Astrocyte (in vitro differentiated cells and primary cell): ENCODE data around the gene NLGN2. TPM values are rescaled to one million over a fixed set of nuclear protein-coding genes. Genes with fewer than 3 reads are reported as not detected.
A peak's percentile ranks its signal among the peaks of the same experiment; 100 is the strongest.

ENCODE experiments used
- DNase-seq: peaks from one replicate; pipeline ENCODE4 v3.0.0-alpha.2; 2010; ENCODE audit warnings: low read depth
- FAIRE-seq: peaks from 2 replicates; lab custom pipeline; 2011; peaks lifted over from hg19 to GRCh38; lab: Jason Lieb, UNC
- H2AFZ ChIP-seq: 2 replicates; pipeline ENCODE4 v1.6.0; 2012; ENCODE audit warnings: low read depth, low read length, inconsistent platforms
- H3K27ac ChIP-seq: 2 replicates; pipeline ENCODE4 v1.5.1; 2011; ENCODE audit warnings: low read depth, low read length, inconsistent platforms
- H3K27me3 ChIP-seq: 2 replicates; pipeline ENCODE4 v1.6.0; 2011; ENCODE audit warnings: low read length, inconsistent platforms; ENCODE audit not compliant: insufficient read depth
- H3K36me3 ChIP-seq: 2 replicates; pipeline ENCODE4 v1.5.1; 2011; ENCODE audit warnings: low read length, inconsistent platforms; ENCODE audit not compliant: insufficient read depth
- H3K4me1 ChIP-seq: 2 replicates; pipeline ENCODE4 v1.5.1; 2011; ENCODE audit warnings: low read length, inconsistent platforms; ENCODE audit not compliant: insufficient read depth
- H3K4me2 ChIP-seq: 2 replicates; pipeline ENCODE4 v1.6.0; 2012; ENCODE audit warnings: low read length, inconsistent platforms
- H3K4me3 ChIP-seq: 2 replicates; pipeline ENCODE4 v1.5.1; 2011; ENCODE audit warnings: low read depth, mild to moderate bottlenecking, low read length, inconsistent platforms; ENCODE audit not compliant: insufficient read depth
- H3K79me2 ChIP-seq: 2 replicates; pipeline ENCODE4 v1.6.0; 2012; ENCODE audit warnings: mild to moderate bottlenecking, low read length, inconsistent platforms; ENCODE audit not compliant: insufficient read depth
- H3K9ac ChIP-seq: 2 replicates; pipeline ENCODE4 v1.6.0; 2012; ENCODE audit warnings: mild to moderate bottlenecking, low read length, inconsistent platforms
- H3K9me3 ChIP-seq: 2 replicates; pipeline ENCODE4 v1.5.1; 2012; ENCODE audit warnings: low read depth, mild to moderate bottlenecking, low read length, inconsistent platforms; ENCODE audit not compliant: insufficient read depth
- H4K20me1 ChIP-seq: 2 replicates; pipeline ENCODE4 v1.6.0; 2012; ENCODE audit warnings: low read length, inconsistent platforms; ENCODE audit not compliant: insufficient read depth
- H3K27ac Mint-ChIP-seq: one replicate; pipeline ENCODE4 v1.8.0; 2021; ENCODE audit warnings: mild to moderate bottlenecking, mixed read lengths; ENCODE audit not compliant: unreplicated experiment
- H3K27me3 Mint-ChIP-seq: one replicate; pipeline ENCODE4 v1.8.0; 2021; ENCODE audit warnings: low read depth, mixed read lengths; ENCODE audit not compliant: unreplicated experiment
- H3K36me3 Mint-ChIP-seq: one replicate; pipeline ENCODE4 v1.8.0; 2021; ENCODE audit warnings: low read depth, mixed read lengths; ENCODE audit not compliant: unreplicated experiment
- H3K4me1 Mint-ChIP-seq: one replicate; pipeline ENCODE4 v1.8.0; 2021; ENCODE audit warnings: low read depth, mixed read lengths; ENCODE audit not compliant: unreplicated experiment
- H3K4me3 Mint-ChIP-seq: one replicate; pipeline ENCODE4 v1.8.0; 2021; ENCODE audit warnings: mild to moderate bottlenecking, moderate library complexity, mixed read lengths; ENCODE audit not compliant: unreplicated experiment
- H3K9me3 Mint-ChIP-seq: one replicate; pipeline ENCODE4 v1.8.0; 2021; ENCODE audit warnings: mild to moderate bottlenecking, mixed read lengths; ENCODE audit not compliant: unreplicated experiment
- CTCF ChIP-seq: IDR thresholded peaks from 2 replicates; pipeline ENCODE4 v1.5.1; 2011; ENCODE audit warnings: low read depth, mild to moderate bottlenecking, inconsistent platforms, low read length, moderate library complexity; ENCODE audit not compliant: insufficient read depth
- EZH2 ChIP-seq: IDR thresholded peaks from 2 replicates; pipeline ENCODE4 v1.6.1; 2012; ENCODE audit warnings: mild to moderate bottlenecking, low read length, inconsistent platforms; ENCODE audit not compliant: insufficient read depth
- total RNA-seq: library from RNA; stranded (reverse); gene quantifications from 2 replicates; pipeline ENCODE4 v1.2.1, GENCODE V29; 2021

The NLGN2 gene
- total RNA-seq, 1 donor from 2014 or later, result 77.3 TPM

- Mint-ChIP-seq H3K36me3 (peaks cover 14% of the 10 kb centered on the region), H3K4me3 (peak overlapping the region; percentile 20), H3K9me3 (no peaks in the 10 kb centered on the region), H3K27ac (no peak overlapping the region), H3K27me3 (no peaks in the 10 kb centered on the region), H3K4me1 (peaks cover 9% of the 10 kb centered on the region)
- H3K79me2 ChIP-seq, result peaks cover 36% of the 10 kb centered on the region
- peaks cover 41% of the 10 kb centered on the region for H4K20me1 ChIP-seq
- TF ChIP-seq EZH2, result no peak
- TF ChIP-seq CTCF, result no peak
- H3K36me3 ChIP-seq, result peaks cover 3% of the 10 kb centered on the region
- no peak overlapping the region for H3K4me2 ChIP-seq
- no peak overlapping the region for H2AFZ ChIP-seq
- H3K9ac ChIP-seq, result no peak overlapping the region
- no peaks in the 10 kb centered on the region for H3K9me3 ChIP-seq
- H3K27me3 ChIP-seq, result no peaks in the 10 kb centered on the region
- DNase-seq, result no peak
- peaks cover 7% of the 10 kb centered on the region for H3K4me1 ChIP-seq
- FAIRE-seq, result no peak
- no peak overlapping the region for H3K4me3 ChIP-seq
- no peak overlapping the region for H3K27ac ChIP-seq
These were observed 58.1 kb downstream of the NLGN2 start for GRCh38 chr17:7465597-7466275.

- peaks cover 3% of the 10 kb centered on the region for H3K36me3 ChIP-seq
- DNase-seq (no peak), FAIRE-seq (no peak)
- peaks cover 41% of the 10 kb centered on the region for H3K79me2 ChIP-seq
- H3K27me3 ChIP-seq, result no peaks in the 10 kb centered on the region
- Mint-ChIP-seq H3K27ac (no peak overlapping the region), H3K4me1 (peaks cover 9% of the 10 kb centered on the region), H3K4me3 (no peak overlapping the region), H3K36me3 (peaks cover 13% of the 10 kb centered on the region), H3K27me3 (no peaks in the 10 kb centered on the region), H3K9me3 (no peaks in the 10 kb centered on the region)
- no peak overlapping the region for H3K27ac ChIP-seq
- H3K4me3 ChIP-seq, result no peak overlapping the region
- peaks cover 7% of the 10 kb centered on the region for H3K4me1 ChIP-seq
- no peak overlapping the region for H3K4me2 ChIP-seq
- no peaks in the 10 kb centered on the region for H3K9me3 ChIP-seq
- H4K20me1 ChIP-seq, result peaks cover 44% of the 10 kb centered on the region
- H2AFZ ChIP-seq, result no peak overlapping the region
- TF ChIP-seq CTCF, result no peak
- no peak for TF ChIP-seq EZH2
- H3K9ac ChIP-seq, result no peak overlapping the region
These were observed 58.6 kb downstream of the NLGN2 start for GRCh38 chr17:7466318-7466638.

- peaks cover 3% of the 10 kb centered on the region for H3K36me3 ChIP-seq
- H3K9ac ChIP-seq, result no peak overlapping the region
- H3K27ac ChIP-seq, result no peak overlapping the region
- no peaks in the 10 kb centered on the region for H3K27me3 Mint-ChIP-seq
- H3K4me2 ChIP-seq, result no peak overlapping the region
- peaks cover 10% of the 10 kb centered on the region for H3K36me3 Mint-ChIP-seq
- H3K27ac Mint-ChIP-seq, result no peak overlapping the region
- FAIRE-seq (no peak), DNase-seq (peak; percentile 37)
- no peak overlapping the region for H2AFZ ChIP-seq
- no peak for TF ChIP-seq EZH2
- TF ChIP-seq CTCF, result no peak
- peaks cover 49% of the 10 kb centered on the region for H4K20me1 ChIP-seq
- H3K79me2 ChIP-seq, result peaks cover 46% of the 10 kb centered on the region
- peaks cover 7% of the 10 kb centered on the region for H3K4me1 ChIP-seq
- H3K9me3 Mint-ChIP-seq, result no peaks in the 10 kb centered on the region
- no peaks in the 10 kb centered on the region for H3K27me3 ChIP-seq
- H3K4me3 ChIP-seq, result no peak overlapping the region
- H3K9me3 ChIP-seq, result no peaks in the 10 kb centered on the region
- H3K4me3 Mint-ChIP-seq, result no peak overlapping the region
- peaks cover 9% of the 10 kb centered on the region for H3K4me1 Mint-ChIP-seq
These were observed 59.1 kb downstream of the NLGN2 start for GRCh38 chr17:7466639-7467341.
